H9 (cell line): Measurements from ENCODE around the gene ARHGEF16. TPM values are rescaled to one million over a fixed set of nuclear protein-coding genes. Genes with fewer than 3 reads are reported as not detected.

Source experiments
- DNase-seq: peaks from one replicate; pipeline ENCODE4 v3.0.0-alpha.2; 2017
- H2AFZ ChIP-seq: one replicate; pipeline ENCODE4 v1.6.1; 2013; ENCODE audit warnings: mild to moderate bottlenecking, low read length, control low read depth, moderate library complexity
- H2AK5ac ChIP-seq: 2 replicates; pipeline ENCODE4 v1.6.1; 2013; ENCODE audit warnings: low read length, control low read depth, mixed read lengths; ENCODE audit not compliant: insufficient read length
- H2BK120ac ChIP-seq: one replicate; pipeline ENCODE4 v1.6.1; 2013; ENCODE audit warnings: low read depth, mild to moderate bottlenecking, low read length, control low read depth, inconsistent platforms; ENCODE audit not compliant: poor library complexity, severe bottlenecking
- H2BK12ac ChIP-seq: 2 replicates; pipeline ENCODE4 v1.6.1; 2013; ENCODE audit warnings: low read length, control low read depth, mixed read lengths, low read depth; ENCODE audit not compliant: insufficient read length
- H2BK15ac ChIP-seq: 2 replicates; pipeline ENCODE4 v1.6.1; 2013; ENCODE audit warnings: low read depth, low read length, control low read depth
- H2BK20ac ChIP-seq: one replicate; pipeline ENCODE4 v1.6.1; 2013; ENCODE audit warnings: low read depth, mild to moderate bottlenecking, low read length, control low read depth, inconsistent platforms; ENCODE audit not compliant: poor library complexity, severe bottlenecking
- H2BK5ac ChIP-seq: 2 replicates; pipeline ENCODE4 v1.6.1; 2013; ENCODE audit warnings: low read length, control low read depth, mixed read lengths; ENCODE audit not compliant: insufficient read length
- H3K14ac ChIP-seq: 2 replicates; pipeline ENCODE4 v1.6.1; 2013; ENCODE audit warnings: low read length, control low read depth; ENCODE audit not compliant: insufficient read depth
- H3K18ac ChIP-seq: 2 replicates; pipeline ENCODE4 v1.6.1; 2013; ENCODE audit warnings: low read depth, mild to moderate bottlenecking, mixed read lengths, low read length, control low read depth; ENCODE audit not compliant: insufficient read length
- H3K23ac ChIP-seq: 2 replicates; pipeline ENCODE4 v1.6.1; 2013; ENCODE audit warnings: low read length, control low read depth, mixed read lengths, low read depth; ENCODE audit not compliant: insufficient read length
- H3K23me2 ChIP-seq: 2 replicates; pipeline ENCODE4 v1.6.1; 2013; ENCODE audit warnings: low read depth, mild to moderate bottlenecking, mixed read lengths, low read length, control low read depth; ENCODE audit not compliant: insufficient read length, poor library complexity, severe bottlenecking
- H3K27ac ChIP-seq: 2 replicates; pipeline ENCODE4 v1.5.1; 2013; ENCODE audit warnings: low read length, control low read depth, mixed read lengths, low read depth; ENCODE audit not compliant: insufficient read length
- H3K27me3 ChIP-seq: 2 replicates; pipeline ENCODE4 v1.6.1; 2013; ENCODE audit warnings: low read length, control low read depth, inconsistent platforms; ENCODE audit not compliant: insufficient read depth
- H3K4ac ChIP-seq: 2 replicates; pipeline ENCODE4 v1.6.1; 2013; ENCODE audit warnings: low read depth, mild to moderate bottlenecking, control low read depth, inconsistent platforms, low read length, moderate library complexity
- H3K4me1 ChIP-seq: 2 replicates; pipeline ENCODE4 v1.6.1; 2013; ENCODE audit warnings: low read length, control low read depth, inconsistent platforms; ENCODE audit not compliant: insufficient read depth
- H3K4me2 ChIP-seq: 2 replicates; pipeline ENCODE4 v1.6.1; 2013; ENCODE audit warnings: low read length, control low read depth, mixed read lengths; ENCODE audit not compliant: insufficient read length, insufficient read depth
- H3K56ac ChIP-seq: 2 replicates; pipeline ENCODE4 v1.6.1; 2013; ENCODE audit warnings: low read depth, mild to moderate bottlenecking, mixed read lengths, low read length, control low read depth; ENCODE audit not compliant: insufficient read length
- H3K79me1 ChIP-seq: 2 replicates; pipeline ENCODE4 v1.6.1; 2013; ENCODE audit warnings: low read depth, mild to moderate bottlenecking, moderate library complexity, low read length, control low read depth, inconsistent platforms; ENCODE audit not compliant: insufficient read depth, poor library complexity, severe bottlenecking
- H3K79me2 ChIP-seq: 2 replicates; pipeline ENCODE4 v1.6.1; 2013; ENCODE audit warnings: low read length, control low read depth, inconsistent platforms; ENCODE audit not compliant: insufficient read depth
- H3K9ac ChIP-seq: 2 replicates; pipeline ENCODE4 v1.6.1; 2013; ENCODE audit warnings: low read length, control low read depth, mixed read lengths; ENCODE audit not compliant: insufficient read length; ENCODE audit errors: extremely low read depth
- H3K9me3 ChIP-seq: one replicate; pipeline ENCODE4 v1.6.1; 2013; ENCODE audit warnings: low read depth, low read length, inconsistent platforms; ENCODE audit not compliant: control insufficient read depth
- H3T11ph ChIP-seq: one replicate; pipeline ENCODE4 v1.6.1; 2013; ENCODE audit warnings: mild to moderate bottlenecking, low read length, control low read depth, inconsistent platforms
- H4K20me1 ChIP-seq: one replicate; pipeline ENCODE4 v1.6.1; 2013; ENCODE audit not compliant: control insufficient read depth, insufficient read length, insufficient read depth
- H4K5ac ChIP-seq: 2 replicates; pipeline ENCODE4 v1.6.1; 2013; ENCODE audit warnings: low read depth, mild to moderate bottlenecking, mixed read lengths, low read length, control low read depth; ENCODE audit not compliant: insufficient read length
- H4K8ac ChIP-seq: replicated peaks from 2 replicates; pipeline ENCODE4 v1.6.1; 2013; ENCODE audit warnings: low read length, control low read depth, mixed read lengths, low read depth; ENCODE audit not compliant: insufficient read length
- H4K91ac ChIP-seq: 2 replicates; pipeline ENCODE4 v1.6.1; 2013; ENCODE audit warnings: low read depth, mild to moderate bottlenecking, moderate library complexity, mixed read lengths, low read length, control low read depth; ENCODE audit not compliant: insufficient read length
- H3K27ac Mint-ChIP-seq, 3 experiments: 2 replicates in 2 of 3; 3 replicates in 1 of 3; pipeline ENCODE4 v1.8.0; 2020 to 2021; ENCODE audit warnings: mixed read lengths in 3 of 3, mild to moderate bottlenecking in 1 of 3, moderate library complexity in 1 of 3
- H3K27me3 Mint-ChIP-seq: 2 replicates; pipeline ENCODE4 v1.8.0; 2021; ENCODE audit warnings: low read depth, mild to moderate bottlenecking, moderate library complexity, mixed read lengths
- H3K36me3 Mint-ChIP-seq, 3 experiments: 2 replicates in 2 of 3; 3 replicates in 1 of 3; pipeline ENCODE4 v1.8.0; 2020 to 2021; ENCODE audit warnings: low read depth in 3 of 3, mixed read lengths in 3 of 3; ENCODE audit not compliant: insufficient read depth in 1 of 3
- H3K4me1 Mint-ChIP-seq, 2 experiments: 2 replicates each; pipeline ENCODE4 v1.8.0; 2020; ENCODE audit warnings: mixed read lengths in 2 of 2
- H3K4me3 Mint-ChIP-seq, 2 experiments: 2 replicates in 1 of 2; 3 replicates in 1 of 2; pipeline ENCODE4 v1.8.0; 2020 to 2021; ENCODE audit warnings: mild to moderate bottlenecking in 2 of 2, mixed read lengths in 2 of 2, moderate library complexity in 1 of 2
- H3K9me3 Mint-ChIP-seq, 2 experiments: 2 replicates in 1 of 2; 3 replicates in 1 of 2; pipeline ENCODE4 v1.8.0; 2020; ENCODE audit warnings: mild to moderate bottlenecking in 2 of 2, mixed read lengths in 2 of 2, moderate library complexity in 1 of 2
- CTCF ChIP-seq: fragments of 200-600 bp; sonication (generic); conservative IDR thresholded peaks from 3 replicates; pipeline ENCODE4 v1.8.0; 2021; ENCODE audit warnings: antibody characterized with exemption, mild to moderate bottlenecking
- WGBS: extraction: QIAGEN DNeasy Blood & Tissue Kit; methylation state at CpG from one replicate; pipeline ENCODE4 v1.1.7; 2013; ENCODE audit warnings: missing lambda C conversion rate, low lambda C conversion rate, mixed read lengths; ENCODE audit not compliant: insufficient read length; ENCODE audit errors: extremely low coverage; 5-methylcytosine and 5-hydroxymethylcytosine counted together
- total RNA-seq: library from RNA; stranded (reverse); gene quantifications from 2 replicates; pipeline ENCODE4 v1.2.1, GENCODE V29; 2021

The ARHGEF16 gene
- total RNA-seq, 1 experiment from 2014 or later = 48.5 TPM

- Histone ChIP-seq H3K9ac (no peak overlapping the region), H2BK12ac (no peak overlapping the region), H4K91ac (no peak overlapping the region), H2BK20ac (no peak overlapping the region), H3K23ac (no peak overlapping the region), H4K8ac (no peak overlapping the region), H2BK5ac (no peak overlapping the region), H2AK5ac (no peak overlapping the region), H2BK15ac (no peak overlapping the region), H2AFZ (no peak overlapping the region), H3K9me3 (no peaks in the 10 kb centered on the region), H3K27me3 (no peaks in the 10 kb centered on the region), H3T11ph (no peak overlapping the region), H3K79me1 (no peaks in the 10 kb centered on the region), H3K79me2 (no peaks in the 10 kb centered on the region), H3K27ac (no peak overlapping the region), H3K14ac (no peak overlapping the region), H3K23me2 (no peaks in the 10 kb centered on the region), H3K4me1 (no peaks in the 10 kb centered on the region), H3K18ac (no peak overlapping the region), H4K20me1 (peaks cover 3% of the 10 kb centered on the region), H2BK120ac (no peak overlapping the region), H4K5ac (no peak overlapping the region), H3K4ac (no peak overlapping the region), H3K4me2 (no peak overlapping the region), H3K56ac (no peak overlapping the region)
- DNase-seq = no peak
- H3K36me3 Mint-ChIP-seq = no peaks in the 10 kb centered on the region; a peak in 2 of 7 replicates
- H3K4me1 Mint-ChIP-seq = peaks cover 4 to 7% of the 10 kb centered on the region in 2 experiments
- H3K27me3 Mint-ChIP-seq = peaks cover 27% of the 10 kb centered on the region
- H3K4me3 Mint-ChIP-seq = no peak overlapping the region
- no peak for TF ChIP-seq CTCF
- no peak overlapping the region for H3K27ac Mint-ChIP-seq
- H3K9me3 Mint-ChIP-seq = no peaks in the 10 kb centered on the region; a peak in 1 of 5 replicates
- WGBS = no CpG with 5 or more reads among the region's 24 CpGs
Measured at GRCh38 chr1:3525551-3526482, 71.4 kb downstream of the ARHGEF16 start.
